Measurements from ENCODE around the gene HLTF.

HLTF gene

DNA sequence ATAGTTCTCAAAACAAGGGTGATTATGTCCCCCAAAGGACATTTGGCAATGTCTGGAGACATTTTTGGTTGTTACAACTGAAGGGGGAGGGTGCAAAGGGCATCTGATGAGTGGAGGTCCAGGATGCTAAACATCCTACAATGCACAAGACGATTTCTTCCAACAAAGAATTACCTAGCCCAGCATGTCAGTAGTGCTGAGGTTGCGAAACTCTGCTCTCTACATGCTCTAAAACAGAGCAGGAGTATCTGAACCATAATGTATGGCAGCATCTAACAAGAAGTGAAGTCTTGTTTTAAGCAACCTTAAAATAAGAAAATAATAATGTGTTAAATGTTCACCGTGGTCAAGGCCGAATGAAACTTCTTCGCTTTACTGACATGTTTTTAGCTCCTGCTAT, 88.0 kb downstream of the HLTF start:
- TF ChIP-seq, protein P1, sequence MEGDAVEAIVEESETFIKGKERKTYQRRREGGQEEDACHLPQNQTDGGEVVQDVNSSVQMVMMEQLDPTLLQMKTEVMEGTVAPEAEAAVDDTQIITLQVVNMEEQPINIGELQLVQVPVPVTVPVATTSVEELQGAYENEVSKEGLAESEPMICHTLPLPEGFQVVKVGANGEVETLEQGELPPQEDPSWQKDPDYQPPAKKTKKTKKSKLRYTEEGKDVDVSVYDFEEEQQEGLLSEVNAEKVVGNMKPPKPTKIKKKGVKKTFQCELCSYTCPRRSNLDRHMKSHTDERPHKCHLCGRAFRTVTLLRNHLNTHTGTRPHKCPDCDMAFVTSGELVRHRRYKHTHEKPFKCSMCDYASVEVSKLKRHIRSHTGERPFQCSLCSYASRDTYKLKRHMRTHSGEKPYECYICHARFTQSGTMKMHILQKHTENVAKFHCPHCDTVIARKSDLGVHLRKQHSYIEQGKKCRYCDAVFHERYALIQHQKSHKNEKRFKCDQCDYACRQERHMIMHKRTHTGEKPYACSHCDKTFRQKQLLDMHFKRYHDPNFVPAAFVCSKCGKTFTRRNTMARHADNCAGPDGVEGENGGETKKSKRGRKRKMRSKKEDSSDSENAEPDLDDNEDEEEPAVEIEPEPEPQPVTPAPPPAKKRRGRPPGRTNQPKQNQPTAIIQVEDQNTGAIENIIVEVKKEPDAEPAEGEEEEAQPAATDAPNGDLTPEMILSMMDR (IDR thresholded peaks at IDR 0.05): no peak

DNA sequence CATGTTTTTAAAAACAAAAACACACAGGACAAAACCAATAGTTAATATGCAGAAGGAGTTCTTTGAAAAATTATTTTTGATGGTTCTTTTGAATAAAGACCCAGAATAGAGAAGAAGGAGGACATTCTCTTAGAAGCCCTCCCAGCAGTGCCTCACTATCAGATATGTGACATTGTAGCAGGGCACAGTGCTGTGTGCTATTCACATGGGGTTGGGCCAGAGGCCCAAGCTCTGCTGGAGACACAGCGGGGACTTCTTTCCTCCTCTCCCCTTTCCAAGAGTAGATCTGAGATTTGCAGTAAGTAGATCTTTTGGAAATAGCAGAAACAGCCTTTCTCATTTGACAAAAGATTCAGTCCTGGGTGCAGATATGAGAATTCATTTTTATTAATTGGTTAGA, 88.7 kb downstream of the HLTF start:
- TF ChIP-seq, protein P1 (IDR thresholded peaks at IDR 0.05): no peak

DNA sequence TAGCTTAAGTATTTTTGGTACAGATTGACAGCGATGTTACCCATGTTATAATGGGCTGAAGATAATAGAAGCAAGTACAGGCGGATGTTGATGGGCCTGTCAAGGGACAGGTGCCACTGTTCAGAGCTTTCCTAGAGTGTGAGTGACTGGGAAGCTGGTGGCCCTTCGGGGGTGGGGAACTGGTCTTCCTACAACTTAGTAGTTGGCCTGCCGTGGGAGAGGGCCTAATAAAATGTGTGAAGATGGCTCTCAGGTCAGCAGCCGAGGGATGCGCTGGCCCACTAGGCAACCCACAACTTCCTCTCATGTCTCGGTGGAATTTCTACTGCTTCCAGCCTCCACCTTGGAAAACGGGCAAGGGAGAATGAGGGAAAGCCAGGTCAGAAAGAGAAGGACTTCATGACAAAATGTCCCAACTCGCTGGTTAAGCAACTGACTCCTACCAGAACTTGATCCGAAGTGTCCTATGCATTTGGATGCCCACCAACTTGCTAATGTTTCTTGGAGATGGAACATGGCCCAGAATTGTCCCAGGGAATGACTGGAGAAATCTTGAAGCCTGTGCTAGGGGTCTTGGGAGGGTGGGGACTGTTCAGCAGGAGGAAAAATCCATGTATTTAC, 93.6 kb downstream of the HLTF start:
- TF ChIP-seq, protein P1 (IDR thresholded peaks at IDR 0.05): no peak

DNA sequence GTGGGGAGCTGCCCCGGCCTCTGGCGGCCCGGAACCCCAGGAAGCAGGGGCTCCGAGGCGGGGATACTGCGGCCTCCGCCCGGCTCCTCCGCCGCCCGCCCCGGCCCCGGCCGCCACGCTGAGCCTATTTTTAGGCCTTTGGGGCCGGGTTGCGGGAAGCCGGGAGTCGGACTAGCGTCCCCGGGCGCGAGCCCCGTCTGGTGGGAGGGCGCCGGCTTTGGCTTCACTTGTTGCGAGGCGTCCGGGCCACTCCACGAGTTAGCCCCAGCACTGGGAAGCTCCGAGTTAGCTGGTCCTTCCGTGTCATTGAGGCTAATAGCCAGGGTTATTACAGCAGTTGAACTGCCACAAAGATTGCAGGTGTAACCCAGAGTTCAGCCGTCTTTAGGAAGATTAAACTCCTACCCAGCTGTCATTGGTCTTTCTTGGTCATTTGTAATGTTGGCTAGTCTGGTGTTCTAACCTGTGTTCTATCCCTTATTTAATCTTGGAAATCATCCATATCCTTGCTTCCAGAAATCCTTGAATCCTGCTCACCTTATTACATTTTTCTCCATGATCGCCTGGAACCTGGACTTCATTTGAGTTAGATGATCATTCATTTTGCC, 94.2 kb downstream of the HLTF start:
- TF ChIP-seq, protein P1 (IDR thresholded peaks at IDR 0.05): no peak

DNA sequence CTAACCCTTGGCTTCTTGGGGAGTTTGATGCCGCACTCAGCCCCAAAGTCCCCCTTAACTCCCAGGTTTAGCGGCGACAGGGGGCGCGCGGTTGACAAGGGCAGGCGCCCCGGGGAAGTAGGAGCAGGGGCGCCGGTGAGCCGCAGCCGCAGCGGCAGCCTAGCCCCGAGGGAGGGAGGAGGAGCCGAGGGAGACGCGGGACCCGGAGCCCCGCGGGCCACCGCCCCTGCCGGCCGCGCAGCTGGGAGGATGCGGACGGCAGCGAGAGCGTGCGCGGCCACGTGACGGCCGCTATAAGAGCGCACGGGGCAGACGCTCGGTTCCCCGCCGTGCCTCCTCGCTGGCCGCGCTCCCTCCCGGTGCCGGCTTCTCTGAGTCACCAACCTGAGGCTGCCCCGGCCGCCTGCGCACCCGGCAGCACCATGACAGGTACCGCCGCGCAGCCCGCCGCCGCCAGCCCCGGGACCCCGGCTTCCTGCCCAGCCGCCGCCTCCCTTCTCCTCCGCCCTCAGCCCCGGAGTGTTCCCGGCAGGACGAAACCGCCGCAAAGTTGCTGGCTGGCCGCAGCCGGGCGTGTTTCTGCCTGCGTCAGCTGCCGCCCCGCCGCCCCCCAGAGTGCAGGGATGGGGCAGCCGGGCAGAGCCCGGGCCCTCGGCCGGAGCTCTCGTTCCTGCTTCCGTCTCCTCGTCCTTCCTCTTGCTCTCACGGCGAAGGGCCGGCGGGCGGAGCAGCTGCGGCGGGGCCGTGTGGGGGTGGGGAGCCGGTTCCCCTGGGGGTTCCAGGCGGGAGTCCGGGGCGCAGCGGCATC, 94.9 kb downstream of the HLTF start, which contains the start of gene GYG1:
Gene GYG1 (plus strand): TSS at position 322 of the 808 bp plus-strand sequence. CDS start 101 bp downstream, at position 423.
- TF ChIP-seq, protein P1 (IDR thresholded peaks at IDR 0.05): peak; percentile 40; the same call in 1 of the 2 replicates

DNA sequence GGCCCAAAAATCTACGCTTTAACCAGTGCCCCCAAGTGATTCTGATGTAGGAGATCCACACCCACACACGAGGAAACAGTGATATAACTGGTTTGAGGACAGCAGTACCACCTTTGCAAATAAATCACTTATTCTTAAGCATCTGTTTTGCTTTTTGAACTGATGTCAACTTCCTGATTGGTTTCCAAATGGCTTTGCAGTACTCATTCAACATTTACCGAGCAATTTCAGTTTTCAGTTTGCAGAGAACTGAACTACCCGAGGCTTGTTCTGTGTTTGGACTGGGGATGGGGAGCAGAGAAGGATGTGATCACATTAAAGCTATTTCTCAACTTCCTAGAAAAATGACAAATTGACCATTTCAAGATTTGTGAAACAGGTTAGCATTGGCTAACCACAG, 96.1 kb downstream of the HLTF start:
- TF ChIP-seq, protein P1 (IDR thresholded peaks at IDR 0.05): no peak

DNA sequence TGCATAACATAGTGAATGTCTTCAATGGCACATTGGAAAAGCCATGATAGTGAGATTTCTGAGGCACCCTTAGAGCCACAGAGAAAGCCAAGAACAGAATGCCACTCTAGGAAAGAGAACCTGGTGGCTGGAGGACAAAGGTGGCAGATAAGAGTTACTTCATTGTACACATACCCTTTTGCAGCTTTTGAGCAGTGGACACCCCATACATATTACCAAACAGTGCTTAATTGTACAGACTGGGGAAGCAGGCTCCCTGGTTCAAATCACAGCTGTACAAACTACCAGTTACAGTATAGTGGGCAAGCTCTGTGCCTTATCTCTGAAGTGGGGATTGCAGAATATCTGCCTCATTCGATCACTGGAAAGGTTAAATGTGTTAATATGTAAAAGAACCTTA, 105.1 kb downstream of the HLTF start:
- TF ChIP-seq, protein P1 (IDR thresholded peaks at IDR 0.05): no peak

Data from LNCAP (cell line).